H9 (cell line): ENCODE measurements around the gene TMEM202. TPM values are rescaled to one million over a fixed set of nuclear protein-coding genes. Genes with fewer than 3 reads are reported as not detected.
"Not testable (repeated sequence)": the region's sequence is repeated elsewhere in the genome, so short reads cannot be mapped to it uniquely, and the experiment has no call there.

Source experiments
- DNase-seq: peaks from one replicate; pipeline ENCODE4 v3.0.0-alpha.2; 2017
- H2AFZ ChIP-seq: one replicate; pipeline ENCODE4 v1.6.1; 2013; ENCODE audit warnings: mild to moderate bottlenecking, low read length, control low read depth, moderate library complexity
- H2AK5ac ChIP-seq: 2 replicates; pipeline ENCODE4 v1.6.1; 2013; ENCODE audit warnings: low read length, control low read depth, mixed read lengths; ENCODE audit not compliant: insufficient read length
- H2BK120ac ChIP-seq: one replicate; pipeline ENCODE4 v1.6.1; 2013; ENCODE audit warnings: low read depth, mild to moderate bottlenecking, low read length, control low read depth, inconsistent platforms; ENCODE audit not compliant: poor library complexity, severe bottlenecking
- H2BK12ac ChIP-seq: 2 replicates; pipeline ENCODE4 v1.6.1; 2013; ENCODE audit warnings: low read length, control low read depth, mixed read lengths, low read depth; ENCODE audit not compliant: insufficient read length
- H2BK15ac ChIP-seq: 2 replicates; pipeline ENCODE4 v1.6.1; 2013; ENCODE audit warnings: low read depth, low read length, control low read depth
- H2BK20ac ChIP-seq: one replicate; pipeline ENCODE4 v1.6.1; 2013; ENCODE audit warnings: low read depth, mild to moderate bottlenecking, low read length, control low read depth, inconsistent platforms; ENCODE audit not compliant: poor library complexity, severe bottlenecking
- H2BK5ac ChIP-seq: 2 replicates; pipeline ENCODE4 v1.6.1; 2013; ENCODE audit warnings: low read length, control low read depth, mixed read lengths; ENCODE audit not compliant: insufficient read length
- H3K14ac ChIP-seq: 2 replicates; pipeline ENCODE4 v1.6.1; 2013; ENCODE audit warnings: low read length, control low read depth; ENCODE audit not compliant: insufficient read depth
- H3K18ac ChIP-seq: 2 replicates; pipeline ENCODE4 v1.6.1; 2013; ENCODE audit warnings: low read depth, mild to moderate bottlenecking, mixed read lengths, low read length, control low read depth; ENCODE audit not compliant: insufficient read length
- H3K23ac ChIP-seq: 2 replicates; pipeline ENCODE4 v1.6.1; 2013; ENCODE audit warnings: low read length, control low read depth, mixed read lengths, low read depth; ENCODE audit not compliant: insufficient read length
- H3K23me2 ChIP-seq: 2 replicates; pipeline ENCODE4 v1.6.1; 2013; ENCODE audit warnings: low read depth, mild to moderate bottlenecking, mixed read lengths, low read length, control low read depth; ENCODE audit not compliant: insufficient read length, poor library complexity, severe bottlenecking
- H3K27ac ChIP-seq: 2 replicates; pipeline ENCODE4 v1.5.1; 2013; ENCODE audit warnings: low read length, control low read depth, mixed read lengths, low read depth; ENCODE audit not compliant: insufficient read length
- H3K27me3 ChIP-seq: 2 replicates; pipeline ENCODE4 v1.6.1; 2013; ENCODE audit warnings: low read length, control low read depth, inconsistent platforms; ENCODE audit not compliant: insufficient read depth
- H3K4ac ChIP-seq: 2 replicates; pipeline ENCODE4 v1.6.1; 2013; ENCODE audit warnings: low read depth, mild to moderate bottlenecking, control low read depth, inconsistent platforms, low read length, moderate library complexity
- H3K4me1 ChIP-seq: 2 replicates; pipeline ENCODE4 v1.6.1; 2013; ENCODE audit warnings: low read length, control low read depth, inconsistent platforms; ENCODE audit not compliant: insufficient read depth
- H3K4me2 ChIP-seq: 2 replicates; pipeline ENCODE4 v1.6.1; 2013; ENCODE audit warnings: low read length, control low read depth, mixed read lengths; ENCODE audit not compliant: insufficient read length, insufficient read depth
- H3K56ac ChIP-seq: 2 replicates; pipeline ENCODE4 v1.6.1; 2013; ENCODE audit warnings: low read depth, mild to moderate bottlenecking, mixed read lengths, low read length, control low read depth; ENCODE audit not compliant: insufficient read length
- H3K79me1 ChIP-seq: 2 replicates; pipeline ENCODE4 v1.6.1; 2013; ENCODE audit warnings: low read depth, mild to moderate bottlenecking, moderate library complexity, low read length, control low read depth, inconsistent platforms; ENCODE audit not compliant: insufficient read depth, poor library complexity, severe bottlenecking
- H3K79me2 ChIP-seq: 2 replicates; pipeline ENCODE4 v1.6.1; 2013; ENCODE audit warnings: low read length, control low read depth, inconsistent platforms; ENCODE audit not compliant: insufficient read depth
- H3K9ac ChIP-seq: 2 replicates; pipeline ENCODE4 v1.6.1; 2013; ENCODE audit warnings: low read length, control low read depth, mixed read lengths; ENCODE audit not compliant: insufficient read length; ENCODE audit errors: extremely low read depth
- H3K9me3 ChIP-seq: one replicate; pipeline ENCODE4 v1.6.1; 2013; ENCODE audit warnings: low read depth, low read length, inconsistent platforms; ENCODE audit not compliant: control insufficient read depth
- H3T11ph ChIP-seq: one replicate; pipeline ENCODE4 v1.6.1; 2013; ENCODE audit warnings: mild to moderate bottlenecking, low read length, control low read depth, inconsistent platforms
- H4K20me1 ChIP-seq: one replicate; pipeline ENCODE4 v1.6.1; 2013; ENCODE audit not compliant: control insufficient read depth, insufficient read length, insufficient read depth
- H4K5ac ChIP-seq: 2 replicates; pipeline ENCODE4 v1.6.1; 2013; ENCODE audit warnings: low read depth, mild to moderate bottlenecking, mixed read lengths, low read length, control low read depth; ENCODE audit not compliant: insufficient read length
- H4K8ac ChIP-seq: replicated peaks from 2 replicates; pipeline ENCODE4 v1.6.1; 2013; ENCODE audit warnings: low read length, control low read depth, mixed read lengths, low read depth; ENCODE audit not compliant: insufficient read length
- H4K91ac ChIP-seq: 2 replicates; pipeline ENCODE4 v1.6.1; 2013; ENCODE audit warnings: low read depth, mild to moderate bottlenecking, moderate library complexity, mixed read lengths, low read length, control low read depth; ENCODE audit not compliant: insufficient read length
- H3K27ac Mint-ChIP-seq, 3 experiments: 2 replicates in 2 of 3; 3 replicates in 1 of 3; pipeline ENCODE4 v1.8.0; 2020 to 2021; ENCODE audit warnings: mixed read lengths in 3 of 3, mild to moderate bottlenecking in 1 of 3, moderate library complexity in 1 of 3
- H3K27me3 Mint-ChIP-seq: 2 replicates; pipeline ENCODE4 v1.8.0; 2021; ENCODE audit warnings: low read depth, mild to moderate bottlenecking, moderate library complexity, mixed read lengths
- H3K36me3 Mint-ChIP-seq, 3 experiments: 2 replicates in 2 of 3; 3 replicates in 1 of 3; pipeline ENCODE4 v1.8.0; 2020 to 2021; ENCODE audit warnings: low read depth in 3 of 3, mixed read lengths in 3 of 3; ENCODE audit not compliant: insufficient read depth in 1 of 3
- H3K4me1 Mint-ChIP-seq, 2 experiments: 2 replicates each; pipeline ENCODE4 v1.8.0; 2020; ENCODE audit warnings: mixed read lengths in 2 of 2
- H3K4me3 Mint-ChIP-seq, 2 experiments: 2 replicates in 1 of 2; 3 replicates in 1 of 2; pipeline ENCODE4 v1.8.0; 2020 to 2021; ENCODE audit warnings: mild to moderate bottlenecking in 2 of 2, mixed read lengths in 2 of 2, moderate library complexity in 1 of 2
- H3K9me3 Mint-ChIP-seq, 2 experiments: 2 replicates in 1 of 2; 3 replicates in 1 of 2; pipeline ENCODE4 v1.8.0; 2020; ENCODE audit warnings: mild to moderate bottlenecking in 2 of 2, mixed read lengths in 2 of 2, moderate library complexity in 1 of 2
- CTCF ChIP-seq: fragments of 200-600 bp; sonication (generic); conservative IDR thresholded peaks from 3 replicates; pipeline ENCODE4 v1.8.0; 2021; ENCODE audit warnings: antibody characterized with exemption, mild to moderate bottlenecking
- WGBS: extraction: QIAGEN DNeasy Blood & Tissue Kit; methylation state at CpG from one replicate; pipeline ENCODE4 v1.1.7; 2013; ENCODE audit warnings: missing lambda C conversion rate, low lambda C conversion rate, mixed read lengths; ENCODE audit not compliant: insufficient read length; ENCODE audit errors: extremely low coverage; 5-methylcytosine and 5-hydroxymethylcytosine counted together
- total RNA-seq: library from RNA; stranded (reverse); gene quantifications from 2 replicates; pipeline ENCODE4 v1.2.1, GENCODE V29; 2021

The TMEM202 gene
- total RNA-seq, 1 experiment from 2014 or later = not detected

DNA sequence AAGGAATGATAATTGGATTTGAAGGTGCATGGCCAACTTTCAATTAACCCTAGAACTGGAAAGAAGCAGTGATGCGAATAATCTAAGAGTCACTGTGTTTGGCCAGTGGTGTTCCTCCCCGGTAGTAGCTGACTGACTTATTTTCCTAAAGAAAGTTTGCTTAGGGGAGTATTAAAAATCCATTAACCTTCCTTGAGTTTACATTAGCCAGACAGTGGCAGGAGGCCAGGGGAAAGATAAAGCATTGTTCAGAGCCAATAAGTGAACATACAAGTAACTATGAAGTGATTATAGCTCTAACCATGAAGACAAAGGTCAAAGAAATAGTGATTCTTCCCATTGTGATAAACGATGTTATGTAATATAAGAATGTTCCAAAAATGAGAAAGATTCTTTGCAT is 8.9 kb upstream of the TMEM202 start:
- Histone ChIP-seq H3K9me3 (no peaks in the 10 kb centered on the region), H2AK5ac (no peak overlapping the region), H4K20me1 (no peaks in the 10 kb centered on the region), H2AFZ (no peak overlapping the region), H2BK15ac (no peak overlapping the region), H4K8ac (no peak overlapping the region), H3K27ac (no peak overlapping the region), H3K4me1 (no peaks in the 10 kb centered on the region), H3K18ac (no peak overlapping the region), H2BK12ac (no peak overlapping the region), H2BK20ac (no peak overlapping the region), H4K5ac (no peak overlapping the region), H2BK5ac (no peak overlapping the region), H3K9ac (no peak overlapping the region), H3T11ph (no peak overlapping the region), H2BK120ac (no peak overlapping the region), H3K23me2 (no peaks in the 10 kb centered on the region), H3K23ac (no peak overlapping the region), H3K79me1 (no peaks in the 10 kb centered on the region), H3K4ac (no peak overlapping the region), H3K4me2 (no peak overlapping the region), H4K91ac (no peak overlapping the region), H3K56ac (no peak overlapping the region), H3K27me3 (no peaks in the 10 kb centered on the region), H3K79me2 (no peaks in the 10 kb centered on the region), H3K14ac (no peak overlapping the region)
- no CpG with 5 or more reads among the region's 3 CpGs for WGBS
- no peak overlapping the region for H3K4me3 Mint-ChIP-seq
- peaks cover 48% of the 10 kb centered on the region for H3K27me3 Mint-ChIP-seq
- peaks cover 0 to 3% of the 10 kb centered on the region in 2 experiments; a peak in 3 of 5 replicates for H3K9me3 Mint-ChIP-seq
- no peak overlapping the region for H3K27ac Mint-ChIP-seq
- no peaks in the 10 kb centered on the region for H3K36me3 Mint-ChIP-seq
- H3K4me1 Mint-ChIP-seq = no peaks in the 10 kb centered on the region
- DNase-seq = no peak
- no peak for TF ChIP-seq CTCF

DNA sequence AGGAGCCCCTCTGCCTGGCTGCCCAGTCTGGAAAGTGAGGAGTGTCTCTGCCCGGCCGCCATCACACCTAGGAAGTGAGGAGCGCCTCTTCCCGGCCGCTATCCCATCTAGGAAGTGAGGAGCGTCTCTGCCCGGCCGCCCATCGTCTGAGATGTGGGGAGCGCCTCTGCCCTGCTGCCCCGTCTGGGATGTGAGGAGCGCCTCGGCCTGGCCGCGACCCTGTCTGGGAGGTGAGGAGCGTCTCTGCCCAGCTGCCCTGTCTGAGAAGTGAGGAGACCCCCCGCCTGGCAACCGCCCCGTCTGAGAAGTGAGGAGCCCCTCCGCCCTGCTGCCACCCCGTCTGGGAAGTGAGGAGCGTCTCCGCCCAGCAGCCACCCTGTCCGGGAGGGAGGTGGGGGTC is 1.8 kb upstream of the TMEM202 start:
- H3K79me2 ChIP-seq, H2BK12ac ChIP-seq, H2AK5ac ChIP-seq, H3K4ac ChIP-seq, H3K9me3 ChIP-seq, DNase-seq, H2BK15ac ChIP-seq, H3T11ph ChIP-seq, H2BK5ac ChIP-seq, H3K56ac ChIP-seq, H2BK120ac ChIP-seq, H3K4me1 Mint-ChIP-seq, H3K23me2 ChIP-seq, H3K36me3 Mint-ChIP-seq, H3K23ac ChIP-seq, H4K20me1 ChIP-seq, H3K4me3 Mint-ChIP-seq, H3K9ac ChIP-seq, H3K27me3 ChIP-seq, H3K27ac Mint-ChIP-seq, H4K91ac ChIP-seq, H3K79me1 ChIP-seq, H4K8ac ChIP-seq, H2AFZ ChIP-seq, H4K5ac ChIP-seq, H2BK20ac ChIP-seq, H3K27ac ChIP-seq, H3K4me1 ChIP-seq, H3K18ac ChIP-seq, H3K14ac ChIP-seq, H3K4me2 ChIP-seq: not testable (repeated sequence)
- WGBS = no CpG with 5 or more reads among the region's 24 CpGs
- H3K27me3 Mint-ChIP-seq = peaks cover 28% of the 10 kb centered on the region
- peaks cover 10 to 22% of the 10 kb centered on the region in 2 experiments for H3K9me3 Mint-ChIP-seq
